Measurements from ENCODE around the gene OR52R1. TPM values are rescaled to one million over a fixed set of nuclear protein-coding genes. Genes with fewer than 3 reads are reported as not detected.
"Not testable (repeated sequence)": the region's sequence is repeated elsewhere in the genome, so short reads cannot be mapped to it uniquely, and the experiment has no call there.

The OR52R1 gene
- not detected for total RNA-seq

GRCh38 chr11:4804280-4804679, at the start of gene OR52R1:
Gene OR52R1, minus strand, starts transcription at chr11:4804380. Its CDS starts 0 bp downstream, at chr11:4804380.
- ATAC-seq, result no peak

- ATAC-seq, result no peak
These were observed 46.9 kb upstream of the OR52R1 start for GRCh38 chr11:4851033-4851432.

DNA sequence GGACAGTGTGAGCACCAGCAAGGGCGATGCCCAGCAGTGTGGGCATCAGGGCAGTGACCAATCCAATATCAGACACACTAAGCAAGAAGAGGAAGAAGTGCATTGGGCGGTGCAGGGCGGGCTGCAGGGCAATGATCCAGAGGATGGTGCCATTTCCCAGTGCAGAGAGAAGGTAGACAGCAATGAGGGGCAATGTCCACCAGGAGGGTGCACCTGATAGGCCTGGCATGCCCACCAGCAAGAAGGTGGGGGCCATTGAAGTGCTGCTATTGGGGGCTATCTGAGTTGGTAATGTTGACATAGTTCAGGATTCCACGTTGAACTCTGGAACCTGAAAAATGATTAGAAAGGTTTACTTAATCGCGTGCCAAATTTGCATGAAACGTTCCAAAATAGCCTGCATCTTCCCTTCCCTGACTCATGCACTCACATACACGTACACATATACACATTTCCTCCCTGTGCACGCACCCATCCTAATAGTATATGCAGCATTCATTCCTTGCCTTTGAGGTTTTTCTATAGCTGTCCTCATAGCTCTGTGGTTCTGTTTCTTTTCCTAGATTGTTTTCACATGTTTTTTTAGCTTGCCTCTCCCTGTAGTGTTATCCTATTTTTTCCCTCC, 44.8 kb upstream of the OR52R1 start, which contains the start of gene OR51S1:
TSS of gene OR51S1 (minus strand) at position 301 of the 625 bp plus-strand sequence. CDS start at position 301, 0 bp downstream.
- no peak for ATAC-seq

DNA sequence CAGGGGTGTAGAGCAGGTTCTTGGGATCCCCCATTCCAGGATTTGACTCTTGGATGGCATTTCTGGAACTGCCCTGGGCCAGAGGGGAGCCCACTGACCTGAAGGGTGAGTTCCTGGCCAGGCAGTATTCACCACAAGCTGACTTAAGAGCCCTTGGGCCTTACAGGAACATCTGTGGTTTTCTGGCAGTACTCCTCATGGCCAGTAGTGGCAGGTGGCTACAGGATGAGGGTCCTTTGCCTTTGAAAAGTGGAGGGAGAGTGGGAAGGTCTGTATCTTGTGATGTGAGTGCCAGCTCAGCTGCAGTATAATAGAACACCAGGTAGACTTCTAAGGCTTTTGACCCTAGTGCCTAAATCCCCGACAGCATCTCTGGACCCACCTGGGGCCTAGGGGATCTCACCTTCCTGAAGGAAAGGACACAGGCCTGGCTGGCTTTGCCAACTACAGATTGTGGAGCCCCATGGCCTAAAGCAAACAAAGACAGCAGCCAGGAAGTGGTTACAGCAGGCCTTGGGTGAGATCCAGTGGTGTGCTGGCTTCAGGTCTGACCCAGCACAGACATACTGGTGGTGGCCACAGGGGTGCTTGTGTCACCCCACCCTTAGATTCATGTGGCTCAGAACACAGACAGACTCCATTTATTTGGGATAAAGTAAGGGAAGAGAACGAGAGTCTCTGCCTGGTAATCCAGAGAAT, 35.8 kb upstream of the OR52R1 start:
- no peak for ATAC-seq

DNA sequence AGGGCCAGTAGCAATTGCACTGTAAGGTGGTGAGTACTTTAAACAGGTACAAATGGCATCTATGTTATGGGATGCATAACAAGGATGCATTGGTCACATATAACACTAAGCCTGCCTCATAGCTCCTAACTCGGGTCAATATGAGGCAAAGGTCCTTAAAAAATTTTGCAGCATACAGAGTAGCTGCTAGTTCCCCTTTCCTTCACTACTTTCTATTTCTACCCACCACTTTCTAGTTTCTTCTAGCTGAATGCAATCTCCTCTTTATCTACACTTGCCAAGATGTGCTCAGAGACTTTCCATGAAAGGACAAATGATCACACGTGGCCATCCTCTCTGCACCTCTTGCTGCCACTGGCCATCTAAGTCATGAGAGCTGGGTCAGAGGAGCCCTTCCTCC, 26.7 kb upstream of the OR52R1 start:
- ATAC-seq, result no peak

- ATAC-seq, result no peak
These were observed 26.2 kb upstream of the OR52R1 start for GRCh38 chr11:4830346-4830745.

DNA sequence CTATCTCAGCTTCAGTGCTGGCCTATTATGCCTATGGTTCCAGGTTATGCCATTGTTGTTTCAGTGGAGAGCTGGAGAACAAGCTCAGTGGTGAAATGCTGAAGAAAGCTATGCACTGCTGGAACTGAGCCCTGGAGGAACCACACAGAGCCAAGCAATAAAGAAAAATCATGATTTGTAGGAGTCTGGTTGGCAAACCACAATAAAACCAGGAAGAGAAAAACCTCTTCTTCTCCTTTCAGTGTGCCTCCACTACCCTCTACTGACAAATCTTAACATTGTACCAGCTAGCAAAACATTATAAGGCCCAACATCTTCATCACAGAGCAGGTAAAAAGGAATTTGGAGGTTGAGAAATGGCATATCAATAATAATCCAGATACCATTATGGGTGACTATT, 22.2 kb upstream of the OR52R1 start:
- ATAC-seq, result no peak

GRCh38 chr11:4825132-4825531, 21.0 kb upstream of the OR52R1 start:
- no peak for ATAC-seq

- ATAC-seq, result no peak
These were observed 16.8 kb upstream of the OR52R1 start, which contains the start of gene OR51F2 for GRCh38 chr11:4821021-4821420. Gene OR51F2, plus strand, starts transcription at chr11:4821321. Its CDS starts 101 bp downstream, at chr11:4821422.

DNA sequence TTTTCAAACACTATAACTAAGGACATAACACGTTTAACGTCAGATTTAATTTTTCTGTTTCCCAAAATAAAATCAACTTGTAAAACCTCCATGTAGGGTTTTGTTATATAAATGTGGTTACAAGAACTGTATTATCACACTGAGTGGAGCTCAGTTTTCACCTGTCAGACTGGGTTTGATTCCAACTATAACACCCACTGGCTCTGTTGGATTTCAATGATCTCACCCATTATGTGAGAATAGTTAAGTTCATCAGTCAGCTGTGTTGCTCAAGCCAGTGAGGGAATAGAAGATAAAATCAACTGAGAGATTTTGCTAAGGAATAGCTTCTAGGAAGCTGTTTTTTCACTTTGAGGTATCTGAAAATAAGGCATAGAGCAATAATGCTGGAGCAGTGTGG, 5.1 kb upstream of the OR52R1 start:
- no peak for ATAC-seq

DNA sequence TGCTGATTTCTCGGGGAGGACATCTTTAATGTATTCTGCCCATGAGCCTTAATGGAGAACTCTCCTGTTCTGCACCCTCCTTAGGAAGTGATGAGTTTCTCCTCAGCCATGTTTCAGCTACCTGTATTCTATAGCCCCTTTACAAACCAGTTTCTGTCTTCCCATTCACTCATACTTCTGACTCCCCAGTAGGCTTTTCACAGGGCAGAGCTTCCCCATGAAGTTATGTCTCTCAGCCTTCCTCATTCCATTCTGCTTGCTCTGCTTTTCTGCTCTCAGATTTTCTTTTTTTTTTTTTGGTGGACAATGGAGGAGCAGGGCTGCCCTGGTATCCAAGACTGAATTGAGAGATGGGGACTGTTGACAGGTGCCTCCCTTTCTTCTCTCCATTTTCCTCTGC, 4.3 kb upstream of the OR52R1 start:
- ATAC-seq, result no peak

DNA sequence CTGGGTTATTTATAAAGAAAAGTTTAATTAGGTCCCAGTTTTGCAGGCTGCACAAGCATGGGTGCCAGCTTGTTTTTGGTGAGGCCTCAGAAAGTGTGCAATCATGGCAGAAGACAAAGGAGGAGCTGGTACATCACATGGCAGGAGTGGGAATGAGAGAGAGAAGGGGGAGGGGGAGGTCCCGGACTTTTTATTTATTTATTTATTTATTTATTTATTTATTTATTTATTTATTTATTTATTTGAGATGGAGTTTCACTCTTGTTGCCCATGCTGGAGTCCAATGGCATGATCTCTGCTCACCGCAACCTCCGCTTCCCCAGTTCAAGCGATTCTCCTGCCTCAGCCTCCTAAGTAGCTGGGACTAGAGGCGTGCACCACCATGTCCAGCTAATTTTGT, 2.9 kb downstream of the OR52R1 start:
- ATAC-seq, result not testable (repeated sequence)

GRCh38 chr11:4798427-4799183, 5.6 kb downstream of the OR52R1 start:
- no peak for ATAC-seq

DNA sequence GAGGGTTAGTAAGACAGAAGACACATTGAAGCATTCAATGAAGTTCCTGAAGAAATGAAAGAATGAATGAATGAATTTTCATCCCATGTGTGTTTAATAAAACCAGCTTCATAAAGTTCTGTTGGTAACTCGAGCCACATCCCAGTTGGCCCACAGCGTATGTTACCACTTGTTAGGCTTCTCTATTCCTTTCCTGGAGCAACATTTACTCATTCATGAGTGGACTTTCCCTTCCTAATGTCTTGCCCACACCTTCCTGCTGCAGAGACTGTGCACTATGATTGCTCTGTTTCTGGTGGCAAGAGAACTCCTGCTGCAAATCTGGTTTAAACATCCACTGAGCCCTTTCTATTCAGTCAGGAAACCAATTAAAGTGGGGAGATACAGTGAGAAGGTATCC, 7.0 kb downstream of the OR52R1 start:
- ATAC-seq, result no peak

DNA sequence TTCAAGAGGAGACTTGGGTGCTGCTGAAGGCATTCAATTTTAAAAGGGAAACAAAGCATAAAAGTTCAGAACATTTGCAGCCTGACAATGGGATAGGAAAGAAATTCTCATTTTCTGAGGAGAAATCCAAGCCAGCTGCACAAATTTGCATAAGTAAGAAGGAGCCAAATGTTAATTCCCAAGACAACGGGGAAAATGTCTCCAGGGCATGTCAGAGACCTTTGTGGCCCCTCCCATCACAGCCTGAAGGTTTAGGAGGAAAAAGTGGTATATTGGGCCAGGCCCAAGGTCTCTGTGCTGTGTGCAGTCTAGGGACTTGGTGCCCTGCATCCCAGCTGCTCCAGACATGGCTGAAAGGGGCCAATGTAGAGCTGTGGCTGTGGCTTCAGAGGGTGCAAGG, 21.7 kb downstream of the OR52R1 start:
- no peak for ATAC-seq

GRCh38 chr11:4769838-4770237, 34.3 kb downstream of the OR52R1 start, which contains the start of gene OR51F1:
Gene OR51F1, minus strand, starts transcription at chr11:4769938. Its CDS starts 0 bp downstream, at chr11:4769938.
- ATAC-seq, result no peak

DNA sequence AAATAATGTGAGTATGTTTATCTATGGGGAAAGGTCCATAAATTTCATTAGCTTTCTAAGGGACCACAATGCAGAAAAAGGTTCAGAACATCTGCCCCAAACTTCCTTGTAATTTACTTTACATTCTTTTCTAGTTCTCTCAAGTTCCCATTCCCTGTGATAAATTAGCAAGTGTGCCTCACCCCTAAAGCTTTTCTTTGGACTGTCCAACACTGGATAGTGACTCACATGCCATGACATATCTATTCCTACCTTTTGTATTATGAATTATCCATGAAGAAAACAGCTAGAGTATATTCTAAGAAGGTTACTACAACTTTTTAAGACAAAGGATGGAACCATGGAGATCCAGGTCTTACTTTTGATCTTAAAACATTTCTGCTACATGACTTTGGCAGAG, 36.1 kb downstream of the OR52R1 start:
- no peak for ATAC-seq

DNA sequence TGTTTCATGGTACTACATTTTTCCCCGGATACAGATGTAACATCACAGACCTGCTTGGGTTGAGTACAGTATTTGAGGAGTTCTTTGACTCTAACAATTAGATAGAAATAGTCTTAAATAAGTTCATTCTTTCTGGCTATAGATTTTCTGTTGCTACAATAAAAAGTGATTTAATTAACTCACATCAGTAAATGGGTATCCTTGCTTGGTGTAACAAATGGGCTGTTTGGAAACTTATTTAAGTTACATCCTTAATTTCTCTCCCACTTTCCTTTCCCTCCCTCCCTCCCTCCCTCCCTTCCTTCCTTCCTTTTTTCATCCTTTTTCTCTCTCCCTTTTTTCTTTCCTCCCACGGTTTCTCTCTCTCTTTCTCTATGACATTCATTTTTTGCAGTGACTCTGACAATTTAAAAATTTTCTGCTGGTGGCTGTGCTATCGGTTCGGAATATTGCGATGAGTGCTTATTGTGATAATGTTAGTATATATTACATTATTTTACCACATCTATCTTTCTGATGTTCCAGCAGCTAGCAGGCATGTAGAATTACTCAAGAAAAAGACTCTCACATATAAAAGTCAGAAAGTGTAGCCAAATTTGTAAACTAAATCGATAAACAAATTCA, 37.6 kb downstream of the OR52R1 start:
- no peak for ATAC-seq

DNA sequence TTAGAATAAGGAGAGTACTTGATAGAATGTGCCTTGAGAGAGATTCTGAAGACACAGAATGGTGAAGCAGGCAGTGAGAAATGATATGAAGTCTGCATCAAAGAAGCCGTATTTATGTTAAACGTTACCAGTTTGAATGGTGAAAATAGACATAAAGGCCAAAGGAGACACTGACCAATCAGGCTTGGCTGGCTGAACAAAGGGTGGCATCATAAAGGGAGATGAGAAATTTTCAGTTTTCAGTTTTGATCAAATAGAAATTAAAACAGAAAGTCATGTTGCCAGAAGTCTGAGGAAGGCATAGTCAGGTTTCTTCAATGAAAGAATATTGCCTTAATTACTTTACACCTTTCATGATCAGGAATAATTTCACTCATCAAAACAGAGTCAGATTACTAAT, 41.1 kb downstream of the OR52R1 start:
- no peak for ATAC-seq

Measured in esophagus mucosa (tissue), 1 donor.